H9 (cell line): ENCODE measurements around the gene GNA12. TPM values are rescaled to one million over a fixed set of nuclear protein-coding genes. Genes with fewer than 3 reads are reported as not detected.

Experiments
- DNase-seq: peaks from one replicate; pipeline ENCODE4 v3.0.0-alpha.2; 2017
- H2AFZ ChIP-seq: one replicate; pipeline ENCODE4 v1.6.1; 2013; ENCODE audit warnings: mild to moderate bottlenecking, low read length, control low read depth, moderate library complexity
- H2AK5ac ChIP-seq: 2 replicates; pipeline ENCODE4 v1.6.1; 2013; ENCODE audit warnings: low read length, control low read depth, mixed read lengths; ENCODE audit not compliant: insufficient read length
- H2BK120ac ChIP-seq: one replicate; pipeline ENCODE4 v1.6.1; 2013; ENCODE audit warnings: low read depth, mild to moderate bottlenecking, low read length, control low read depth, inconsistent platforms; ENCODE audit not compliant: poor library complexity, severe bottlenecking
- H2BK12ac ChIP-seq: 2 replicates; pipeline ENCODE4 v1.6.1; 2013; ENCODE audit warnings: low read length, control low read depth, mixed read lengths, low read depth; ENCODE audit not compliant: insufficient read length
- H2BK15ac ChIP-seq: 2 replicates; pipeline ENCODE4 v1.6.1; 2013; ENCODE audit warnings: low read depth, low read length, control low read depth
- H2BK20ac ChIP-seq: one replicate; pipeline ENCODE4 v1.6.1; 2013; ENCODE audit warnings: low read depth, mild to moderate bottlenecking, low read length, control low read depth, inconsistent platforms; ENCODE audit not compliant: poor library complexity, severe bottlenecking
- H2BK5ac ChIP-seq: 2 replicates; pipeline ENCODE4 v1.6.1; 2013; ENCODE audit warnings: low read length, control low read depth, mixed read lengths; ENCODE audit not compliant: insufficient read length
- H3K14ac ChIP-seq: 2 replicates; pipeline ENCODE4 v1.6.1; 2013; ENCODE audit warnings: low read length, control low read depth; ENCODE audit not compliant: insufficient read depth
- H3K18ac ChIP-seq: 2 replicates; pipeline ENCODE4 v1.6.1; 2013; ENCODE audit warnings: low read depth, mild to moderate bottlenecking, mixed read lengths, low read length, control low read depth; ENCODE audit not compliant: insufficient read length
- H3K23ac ChIP-seq: 2 replicates; pipeline ENCODE4 v1.6.1; 2013; ENCODE audit warnings: low read length, control low read depth, mixed read lengths, low read depth; ENCODE audit not compliant: insufficient read length
- H3K23me2 ChIP-seq: 2 replicates; pipeline ENCODE4 v1.6.1; 2013; ENCODE audit warnings: low read depth, mild to moderate bottlenecking, mixed read lengths, low read length, control low read depth; ENCODE audit not compliant: insufficient read length, poor library complexity, severe bottlenecking
- H3K27ac ChIP-seq: 2 replicates; pipeline ENCODE4 v1.5.1; 2013; ENCODE audit warnings: low read length, control low read depth, mixed read lengths, low read depth; ENCODE audit not compliant: insufficient read length
- H3K27me3 ChIP-seq: 2 replicates; pipeline ENCODE4 v1.6.1; 2013; ENCODE audit warnings: low read length, control low read depth, inconsistent platforms; ENCODE audit not compliant: insufficient read depth
- H3K4ac ChIP-seq: 2 replicates; pipeline ENCODE4 v1.6.1; 2013; ENCODE audit warnings: low read depth, mild to moderate bottlenecking, control low read depth, inconsistent platforms, low read length, moderate library complexity
- H3K4me1 ChIP-seq: 2 replicates; pipeline ENCODE4 v1.6.1; 2013; ENCODE audit warnings: low read length, control low read depth, inconsistent platforms; ENCODE audit not compliant: insufficient read depth
- H3K4me2 ChIP-seq: 2 replicates; pipeline ENCODE4 v1.6.1; 2013; ENCODE audit warnings: low read length, control low read depth, mixed read lengths; ENCODE audit not compliant: insufficient read length, insufficient read depth
- H3K56ac ChIP-seq: 2 replicates; pipeline ENCODE4 v1.6.1; 2013; ENCODE audit warnings: low read depth, mild to moderate bottlenecking, mixed read lengths, low read length, control low read depth; ENCODE audit not compliant: insufficient read length
- H3K79me1 ChIP-seq: 2 replicates; pipeline ENCODE4 v1.6.1; 2013; ENCODE audit warnings: low read depth, mild to moderate bottlenecking, moderate library complexity, low read length, control low read depth, inconsistent platforms; ENCODE audit not compliant: insufficient read depth, poor library complexity, severe bottlenecking
- H3K79me2 ChIP-seq: 2 replicates; pipeline ENCODE4 v1.6.1; 2013; ENCODE audit warnings: low read length, control low read depth, inconsistent platforms; ENCODE audit not compliant: insufficient read depth
- H3K9ac ChIP-seq: 2 replicates; pipeline ENCODE4 v1.6.1; 2013; ENCODE audit warnings: low read length, control low read depth, mixed read lengths; ENCODE audit not compliant: insufficient read length; ENCODE audit errors: extremely low read depth
- H3K9me3 ChIP-seq: one replicate; pipeline ENCODE4 v1.6.1; 2013; ENCODE audit warnings: low read depth, low read length, inconsistent platforms; ENCODE audit not compliant: control insufficient read depth
- H3T11ph ChIP-seq: one replicate; pipeline ENCODE4 v1.6.1; 2013; ENCODE audit warnings: mild to moderate bottlenecking, low read length, control low read depth, inconsistent platforms
- H4K20me1 ChIP-seq: one replicate; pipeline ENCODE4 v1.6.1; 2013; ENCODE audit not compliant: control insufficient read depth, insufficient read length, insufficient read depth
- H4K5ac ChIP-seq: 2 replicates; pipeline ENCODE4 v1.6.1; 2013; ENCODE audit warnings: low read depth, mild to moderate bottlenecking, mixed read lengths, low read length, control low read depth; ENCODE audit not compliant: insufficient read length
- H4K8ac ChIP-seq: replicated peaks from 2 replicates; pipeline ENCODE4 v1.6.1; 2013; ENCODE audit warnings: low read length, control low read depth, mixed read lengths, low read depth; ENCODE audit not compliant: insufficient read length
- H4K91ac ChIP-seq: 2 replicates; pipeline ENCODE4 v1.6.1; 2013; ENCODE audit warnings: low read depth, mild to moderate bottlenecking, moderate library complexity, mixed read lengths, low read length, control low read depth; ENCODE audit not compliant: insufficient read length
- H3K27ac Mint-ChIP-seq, 3 experiments: 2 replicates in 2 of 3; 3 replicates in 1 of 3; pipeline ENCODE4 v1.8.0; 2020 to 2021; ENCODE audit warnings: mixed read lengths in 3 of 3, mild to moderate bottlenecking in 1 of 3, moderate library complexity in 1 of 3
- H3K27me3 Mint-ChIP-seq: 2 replicates; pipeline ENCODE4 v1.8.0; 2021; ENCODE audit warnings: low read depth, mild to moderate bottlenecking, moderate library complexity, mixed read lengths
- H3K36me3 Mint-ChIP-seq, 3 experiments: 2 replicates in 2 of 3; 3 replicates in 1 of 3; pipeline ENCODE4 v1.8.0; 2020 to 2021; ENCODE audit warnings: low read depth in 3 of 3, mixed read lengths in 3 of 3; ENCODE audit not compliant: insufficient read depth in 1 of 3
- H3K4me1 Mint-ChIP-seq, 2 experiments: 2 replicates each; pipeline ENCODE4 v1.8.0; 2020; ENCODE audit warnings: mixed read lengths in 2 of 2
- H3K4me3 Mint-ChIP-seq, 2 experiments: 2 replicates in 1 of 2; 3 replicates in 1 of 2; pipeline ENCODE4 v1.8.0; 2020 to 2021; ENCODE audit warnings: mild to moderate bottlenecking in 2 of 2, mixed read lengths in 2 of 2, moderate library complexity in 1 of 2
- H3K9me3 Mint-ChIP-seq, 2 experiments: 2 replicates in 1 of 2; 3 replicates in 1 of 2; pipeline ENCODE4 v1.8.0; 2020; ENCODE audit warnings: mild to moderate bottlenecking in 2 of 2, mixed read lengths in 2 of 2, moderate library complexity in 1 of 2
- WGBS: extraction: QIAGEN DNeasy Blood & Tissue Kit; methylation state at CpG from one replicate; pipeline ENCODE4 v1.1.7; 2013; ENCODE audit warnings: missing lambda C conversion rate, low lambda C conversion rate, mixed read lengths; ENCODE audit not compliant: insufficient read length; ENCODE audit errors: extremely low coverage; 5-methylcytosine and 5-hydroxymethylcytosine counted together
- total RNA-seq: library from RNA; stranded (reverse); gene quantifications from 2 replicates; pipeline ENCODE4 v1.2.1, GENCODE V29; 2021
- TF ChIP-seq, protein P1 (sequence below): fragments of 200-600 bp; sonication (generic); conservative IDR thresholded peaks from 3 replicates; pipeline ENCODE4 v1.8.0; 2021; ENCODE audit warnings: antibody characterized with exemption, mild to moderate bottlenecking

GNA12 gene
- total RNA-seq, 1 experiment from 2014 or later, result 60.2 TPM

DNA sequence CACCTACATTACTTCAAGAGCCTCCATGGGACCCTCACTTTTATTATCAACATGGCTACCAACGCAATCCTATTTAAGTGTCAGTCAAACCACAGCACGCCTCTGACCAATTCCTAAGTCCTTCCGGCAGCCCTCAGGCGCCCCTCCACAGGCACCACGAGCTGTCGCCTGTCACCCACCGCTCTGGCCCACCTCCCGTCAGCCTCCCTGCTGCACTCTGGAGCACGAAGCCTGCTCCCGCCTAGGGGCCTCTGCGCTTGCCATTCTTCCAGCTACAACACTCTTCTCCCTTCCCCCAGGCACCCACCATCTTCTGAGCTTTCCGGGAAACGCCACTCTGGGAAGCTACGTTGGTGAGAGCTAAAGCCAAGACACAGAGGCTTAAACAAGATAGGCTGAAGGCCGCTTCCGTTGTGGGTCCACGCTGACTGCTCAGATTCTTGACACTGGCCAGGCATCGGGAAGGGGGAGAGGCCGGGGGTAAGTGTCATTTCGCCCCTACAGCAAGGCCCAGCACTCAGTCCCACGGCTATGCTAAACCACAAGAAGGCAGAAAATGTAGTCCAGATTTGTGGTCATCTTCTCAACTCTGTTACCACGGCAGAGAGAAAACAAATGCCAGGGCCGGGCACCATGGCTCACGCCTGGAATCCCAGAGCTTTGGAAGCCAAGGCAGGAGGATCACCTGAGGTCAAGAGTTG lies 56.7 kb downstream of the GNA12 start:
- H3K27ac Mint-ChIP-seq, result peak overlapping the region in 1 of 3 experiments; percentile 79; a peak in 2 of 7 replicates
- Histone ChIP-seq H3K9me3 (no peaks in the 10 kb centered on the region), H3K79me1 (no peaks in the 10 kb centered on the region)

More for the DNA sequence above, 56.7 kb downstream of the GNA12 start:
- no peak overlapping the region for H2BK15ac ChIP-seq
- H3K9ac ChIP-seq, result no peak overlapping the region
- no peak overlapping the region for H2BK20ac ChIP-seq
- Mint-ChIP-seq H3K9me3 (peaks cover 0 to 7% of the 10 kb centered on the region in 2 experiments; a peak in 2 of 5 replicates), H3K27me3 (no peaks in the 10 kb centered on the region), H3K4me1 (peaks cover 4 to 7% of the 10 kb centered on the region in 2 experiments; a peak in 3 of 4 replicates), H3K4me3 (no peak overlapping the region), H3K36me3 (peaks cover 38 to 52% (median 45%) of the 10 kb centered on the region in 3 experiments; a peak in 6 of 7 replicates)
- no peak overlapping the region for H3K23ac ChIP-seq
- no peak overlapping the region for H2AFZ ChIP-seq
- no peak overlapping the region for H4K91ac ChIP-seq
- no peak overlapping the region for H2BK120ac ChIP-seq
- TF ChIP-seq, protein P1, sequence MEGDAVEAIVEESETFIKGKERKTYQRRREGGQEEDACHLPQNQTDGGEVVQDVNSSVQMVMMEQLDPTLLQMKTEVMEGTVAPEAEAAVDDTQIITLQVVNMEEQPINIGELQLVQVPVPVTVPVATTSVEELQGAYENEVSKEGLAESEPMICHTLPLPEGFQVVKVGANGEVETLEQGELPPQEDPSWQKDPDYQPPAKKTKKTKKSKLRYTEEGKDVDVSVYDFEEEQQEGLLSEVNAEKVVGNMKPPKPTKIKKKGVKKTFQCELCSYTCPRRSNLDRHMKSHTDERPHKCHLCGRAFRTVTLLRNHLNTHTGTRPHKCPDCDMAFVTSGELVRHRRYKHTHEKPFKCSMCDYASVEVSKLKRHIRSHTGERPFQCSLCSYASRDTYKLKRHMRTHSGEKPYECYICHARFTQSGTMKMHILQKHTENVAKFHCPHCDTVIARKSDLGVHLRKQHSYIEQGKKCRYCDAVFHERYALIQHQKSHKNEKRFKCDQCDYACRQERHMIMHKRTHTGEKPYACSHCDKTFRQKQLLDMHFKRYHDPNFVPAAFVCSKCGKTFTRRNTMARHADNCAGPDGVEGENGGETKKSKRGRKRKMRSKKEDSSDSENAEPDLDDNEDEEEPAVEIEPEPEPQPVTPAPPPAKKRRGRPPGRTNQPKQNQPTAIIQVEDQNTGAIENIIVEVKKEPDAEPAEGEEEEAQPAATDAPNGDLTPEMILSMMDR, result no peak
- H3K27me3 ChIP-seq, result no peaks in the 10 kb centered on the region
- H3K18ac ChIP-seq, result no peak overlapping the region
- H3K23me2 ChIP-seq, result no peaks in the 10 kb centered on the region
- WGBS, result no CpG with 5 or more reads among the region's 24 CpGs
- no peak overlapping the region for H2BK12ac ChIP-seq
- H3K4ac ChIP-seq, result no peak overlapping the region
- no peak overlapping the region for H3T11ph ChIP-seq
- no peak overlapping the region for H3K27ac ChIP-seq
- DNase-seq, result no peak
- no peak overlapping the region for H3K56ac ChIP-seq
- H4K5ac ChIP-seq, result no peak overlapping the region
- H2BK5ac ChIP-seq, result no peak overlapping the region
- peaks cover 4% of the 10 kb centered on the region; the same call in 1 of the 2 replicates for H3K79me2 ChIP-seq
- no peak overlapping the region for H3K4me2 ChIP-seq
- no peaks in the 10 kb centered on the region for H4K20me1 ChIP-seq
- peaks cover 3% of the 10 kb centered on the region; the same call in 1 of the 2 replicates for H3K4me1 ChIP-seq
- no peak overlapping the region for H3K14ac ChIP-seq
- no peak overlapping the region for H2AK5ac ChIP-seq
- no peak overlapping the region for H4K8ac ChIP-seq
